ENCODE data around the gene ENTHD1.

The ENTHD1 gene

DNA sequence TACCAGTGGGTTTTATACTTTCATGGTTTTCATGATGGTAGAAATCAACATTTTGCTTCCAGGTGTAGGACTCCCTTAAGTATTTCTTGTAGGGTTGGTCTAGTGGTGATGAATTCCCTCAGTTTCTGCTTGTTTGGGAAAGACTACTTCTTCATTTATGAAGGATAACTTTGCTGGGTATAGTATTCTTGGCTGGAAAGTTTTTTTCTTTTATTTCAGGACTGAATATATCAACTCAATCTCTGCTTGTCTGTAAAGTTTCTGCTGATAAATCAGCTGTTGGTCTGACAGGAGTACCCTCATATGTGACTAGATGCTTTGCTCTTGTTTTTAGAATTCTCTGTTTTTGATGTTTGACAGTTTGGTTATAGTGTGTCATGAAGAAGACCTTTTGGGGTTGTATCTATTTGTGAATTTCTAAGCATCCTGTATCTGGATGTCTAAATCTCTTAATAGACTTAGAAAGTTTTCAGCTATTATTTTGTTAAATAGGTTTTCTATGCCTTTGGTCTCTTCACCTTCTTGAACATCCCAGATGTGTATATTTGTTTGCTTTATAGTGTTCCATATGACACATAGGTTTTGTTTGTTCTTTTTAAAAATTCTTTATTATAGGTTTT, 95.9 kb downstream of the ENTHD1 start:
- no peak for DNase-seq

DNA sequence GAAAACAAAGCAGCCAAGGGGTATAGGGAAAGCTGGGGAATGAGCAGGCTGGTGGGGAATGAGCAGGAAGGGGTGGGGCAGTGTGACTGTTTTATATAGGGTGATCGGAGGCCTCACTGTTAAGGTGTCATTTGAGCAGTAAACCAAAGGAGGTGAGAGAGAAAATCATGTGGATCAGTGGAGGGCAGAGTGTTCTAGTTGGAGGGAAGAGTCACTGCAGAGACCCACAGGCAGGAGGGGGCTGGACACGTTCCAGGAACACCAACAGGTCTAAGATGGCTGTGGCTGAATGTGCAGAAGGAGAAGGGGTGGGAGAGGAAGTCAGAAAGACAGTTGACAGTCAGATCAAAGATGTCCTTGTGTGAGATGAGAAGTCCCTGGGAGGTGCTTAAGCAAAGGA, 103.8 kb downstream of the ENTHD1 start:
- DNase-seq, result no peak

DNA sequence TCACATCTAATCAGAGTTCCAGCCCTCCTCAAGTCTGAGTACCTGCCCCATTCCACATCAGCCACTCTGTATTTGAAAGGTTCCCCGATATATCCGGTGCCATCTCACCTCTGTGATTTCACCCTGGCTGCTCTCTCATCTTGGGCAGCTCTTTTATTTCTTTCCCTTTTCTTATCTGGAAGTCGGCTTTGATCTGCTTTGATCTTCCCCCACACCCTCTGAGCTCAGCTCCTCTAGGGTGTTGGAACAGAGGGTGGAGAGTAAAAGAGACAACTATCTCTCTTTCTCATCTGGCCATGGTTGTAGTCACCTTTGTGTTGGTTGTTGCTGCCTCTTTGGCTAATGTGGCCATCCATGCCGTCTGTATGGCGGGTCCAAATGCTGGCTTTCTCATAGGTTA, 108.3 kb downstream of the ENTHD1 start:
- no peak for DNase-seq

DNA sequence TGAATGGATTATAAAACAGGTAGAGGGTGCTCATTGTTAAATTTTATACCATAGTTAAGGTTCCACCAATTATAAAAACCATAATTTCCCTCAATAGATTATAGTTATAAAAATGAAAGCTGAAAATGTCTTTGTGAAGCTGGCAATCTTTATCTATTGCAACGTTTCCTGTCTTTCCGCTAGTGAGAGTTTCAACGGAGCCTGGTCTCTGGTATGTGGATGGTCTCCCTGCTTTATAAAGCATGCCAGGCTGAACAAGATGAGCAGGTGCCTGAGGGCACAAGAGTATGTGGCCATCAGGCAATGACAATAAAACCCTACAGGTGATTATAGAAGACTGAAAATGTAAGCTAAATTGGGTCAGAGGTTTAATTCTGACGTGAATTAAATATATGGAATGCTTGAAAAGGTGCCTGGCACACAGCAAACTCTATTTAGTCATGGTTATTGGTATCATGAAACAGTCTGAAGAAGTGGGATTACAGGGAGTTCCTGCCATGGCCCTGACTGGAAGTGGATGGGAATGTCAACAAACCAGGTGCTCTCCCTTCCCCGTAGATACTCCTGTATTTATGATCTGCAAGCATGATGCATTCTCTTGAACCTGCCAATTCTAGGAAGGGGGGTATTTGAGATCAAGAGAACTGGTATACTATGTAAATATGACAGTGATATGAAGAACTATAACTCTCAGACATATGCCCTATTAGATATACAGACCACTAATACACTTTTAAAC, 115.7 kb downstream of the ENTHD1 start:
- DNase-seq, result no peak

DNA sequence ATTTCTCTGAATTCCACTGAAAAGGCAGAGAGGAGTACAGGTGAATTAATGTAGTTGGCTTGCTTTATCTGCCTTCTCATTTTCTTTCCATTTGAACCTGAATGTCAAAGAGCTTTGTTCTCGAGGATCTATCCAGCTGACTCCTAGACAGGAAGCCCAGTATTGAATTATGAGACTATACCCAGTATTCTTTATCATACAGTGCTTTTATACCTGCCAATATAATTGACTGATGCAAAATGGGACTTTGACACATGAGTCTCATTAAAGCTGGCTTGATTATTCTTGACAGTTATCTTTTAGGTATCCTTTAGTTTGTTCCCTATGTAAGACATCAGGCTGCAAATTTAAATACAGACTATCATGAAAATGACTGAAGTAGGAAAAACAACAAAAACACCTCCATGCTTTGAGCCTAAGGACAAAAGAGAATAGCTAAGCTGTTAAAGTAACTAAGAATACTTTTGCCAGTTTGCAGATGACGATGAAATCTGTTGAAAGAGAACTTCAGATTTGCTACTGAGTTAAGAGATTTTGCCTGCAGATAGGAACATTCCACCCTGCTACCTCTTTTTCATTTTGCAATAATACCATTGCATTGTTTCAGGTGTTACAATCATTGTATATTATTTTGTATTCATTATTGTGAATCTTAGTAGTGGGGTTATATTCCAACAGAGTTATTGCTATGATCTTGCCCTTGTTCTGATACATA, 117.1 kb downstream of the ENTHD1 start:
- DNase-seq, result no peak

DNA sequence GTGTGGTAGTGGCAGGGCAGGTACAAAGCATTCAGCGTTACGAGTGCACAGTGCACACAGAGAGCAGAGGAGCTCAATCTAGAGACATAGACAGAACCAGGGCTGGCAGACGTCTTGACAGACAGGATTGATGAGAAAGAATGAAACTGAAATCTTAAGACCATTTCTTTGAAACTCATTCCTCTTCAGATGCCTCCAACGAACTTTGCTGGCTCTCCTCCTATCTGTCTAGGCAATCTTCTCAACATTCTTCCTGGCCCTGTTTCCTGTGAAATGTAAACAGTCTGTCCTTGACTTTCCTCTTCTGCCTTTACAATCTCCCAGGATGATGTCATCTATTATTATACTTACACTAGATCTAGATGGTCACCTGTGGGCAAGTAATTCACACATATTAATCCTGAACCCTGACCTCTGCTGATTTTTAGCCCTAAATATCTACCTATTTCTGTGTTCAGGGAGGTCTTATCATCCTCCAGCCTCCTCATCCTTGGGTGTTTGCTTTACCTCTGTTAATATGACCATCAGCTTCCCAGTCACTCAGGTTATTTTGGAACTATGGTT, 119.5 kb downstream of the ENTHD1 start:
- no peak for DNase-seq

DNA sequence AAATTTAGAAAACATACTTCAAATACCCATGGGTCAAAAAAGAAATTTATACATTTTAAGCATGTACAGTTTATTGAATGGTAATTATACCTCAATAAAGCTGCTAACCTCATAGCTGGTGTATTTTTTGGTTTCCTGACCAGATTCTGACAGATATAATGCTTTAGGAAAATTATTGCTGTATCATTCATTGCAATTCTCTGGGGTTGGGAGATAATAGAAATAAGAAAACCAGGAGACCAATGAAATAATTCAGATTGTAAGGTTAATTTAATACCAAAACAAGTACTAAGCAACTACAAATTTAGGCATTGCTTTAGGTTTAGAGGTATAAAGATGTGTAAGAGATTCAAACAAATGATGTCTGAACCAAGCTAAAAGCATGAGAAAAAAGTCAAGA, 120.1 kb downstream of the ENTHD1 start:
- no peak for DNase-seq

DNA sequence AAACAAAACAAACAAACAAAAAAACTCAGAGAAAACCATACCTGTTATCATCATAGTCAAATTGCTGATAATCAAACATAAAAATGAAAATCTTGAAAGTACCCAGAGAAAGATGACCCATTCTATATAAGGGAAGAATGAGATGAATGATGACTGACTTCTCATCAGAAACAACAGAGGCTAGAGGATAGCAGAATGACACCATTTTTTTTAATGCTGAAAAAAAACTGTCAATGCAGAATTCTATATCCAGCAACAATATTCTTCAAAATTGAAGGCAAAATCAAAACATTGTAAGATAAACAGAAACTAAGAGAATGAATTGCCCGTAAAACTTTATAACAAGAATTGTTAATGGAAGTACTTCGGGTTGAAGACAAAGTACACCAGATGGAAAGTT, 122.1 kb downstream of the ENTHD1 start:
- no peak for DNase-seq

DNA sequence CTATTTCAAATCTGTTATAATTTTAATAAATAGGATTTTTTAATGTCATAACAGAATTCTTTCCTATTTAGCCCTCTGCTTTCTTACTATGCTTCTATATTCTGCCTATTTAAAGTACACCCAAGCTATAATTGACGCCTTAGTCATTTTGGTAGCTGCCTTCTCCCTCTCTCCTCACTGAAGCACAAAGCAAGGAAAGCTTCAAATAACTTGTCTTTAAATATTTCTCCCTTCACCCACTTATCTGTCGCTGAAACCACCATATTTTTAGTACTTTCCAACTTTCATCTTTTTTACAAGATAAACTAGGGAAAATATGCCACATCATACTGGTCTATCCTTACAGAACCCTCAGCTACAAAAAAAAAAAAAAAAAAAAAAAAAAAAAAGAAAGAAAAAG, 127.9 kb downstream of the ENTHD1 start:
- no peak for DNase-seq

DNA sequence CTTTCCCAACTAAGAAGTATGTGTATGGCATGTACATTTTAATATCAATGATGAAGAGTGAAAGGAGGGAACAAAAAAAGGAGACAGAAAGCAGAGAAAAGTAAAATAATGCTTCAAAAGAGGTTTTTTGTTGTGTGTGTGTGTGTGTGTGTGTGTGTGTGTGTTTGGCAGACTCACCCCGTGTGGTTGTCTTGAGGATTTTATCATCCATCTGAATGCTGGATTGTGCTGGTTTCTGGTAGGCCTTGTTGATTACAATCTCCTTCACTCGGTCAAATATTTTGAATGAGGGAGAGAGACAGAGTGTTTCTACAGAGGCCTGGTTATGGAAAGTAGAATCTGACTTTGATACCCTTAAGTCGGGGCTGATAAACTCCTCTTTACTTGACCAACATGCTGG, 128.5 kb downstream of the ENTHD1 start:
- no peak for DNase-seq

DNA sequence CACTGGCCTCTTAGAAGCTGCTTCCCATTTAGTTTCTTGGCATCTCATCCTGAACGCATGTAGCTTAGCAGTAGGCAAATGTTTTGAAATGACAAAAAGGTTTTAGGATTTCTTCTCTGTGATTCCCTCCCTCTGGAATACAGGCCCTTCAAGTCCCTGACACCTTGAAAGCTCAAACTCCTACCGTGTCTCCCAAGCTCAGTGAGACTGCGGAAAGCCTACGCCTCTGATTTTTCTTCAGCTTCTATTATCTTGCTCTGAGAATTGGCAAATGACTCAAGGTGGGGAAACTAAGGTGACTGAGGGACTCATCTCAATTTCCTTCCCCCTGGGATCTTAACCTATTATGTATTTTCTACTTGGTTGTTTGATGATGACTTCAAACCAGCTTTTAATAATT, 130.3 kb downstream of the ENTHD1 start:
- no peak for DNase-seq

DNA sequence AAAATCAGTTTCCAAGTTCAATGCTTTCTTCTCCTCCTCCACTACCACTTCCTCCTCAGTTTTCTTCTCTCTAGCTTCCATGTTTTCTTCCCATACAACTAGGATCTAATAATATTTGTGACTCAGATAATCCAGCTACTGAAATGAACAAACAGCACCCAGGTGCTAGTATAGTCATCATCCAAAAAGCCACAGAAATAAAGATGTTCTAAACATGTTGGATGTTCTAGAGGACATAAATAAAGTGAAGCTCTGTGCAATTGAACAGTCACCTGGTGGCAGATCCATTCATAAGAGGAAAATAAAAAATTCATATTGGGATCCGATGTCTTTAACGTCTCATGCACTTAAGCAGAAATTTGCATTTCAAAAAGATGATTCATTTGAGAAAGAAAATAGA, 142.8 kb downstream of the ENTHD1 start:
- no peak for DNase-seq

DNA sequence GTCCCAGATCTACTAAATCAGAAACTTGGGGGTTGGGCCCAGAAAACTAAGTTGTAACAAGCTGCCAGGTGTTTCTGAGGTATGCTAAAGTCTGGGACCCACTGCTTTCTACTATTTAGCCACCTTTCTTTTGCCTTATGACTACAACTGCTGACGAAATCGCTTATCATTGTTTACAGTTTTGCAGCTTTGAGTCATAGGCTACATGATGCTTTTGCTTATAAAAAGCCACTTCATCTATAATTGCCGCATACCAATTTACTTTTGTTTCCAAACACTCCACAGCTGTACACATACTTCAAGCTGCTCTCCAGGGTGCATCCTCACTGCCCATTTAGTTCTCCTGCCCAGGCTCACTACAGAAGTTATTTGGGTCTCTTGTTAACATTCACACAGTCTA, 144.7 kb downstream of the ENTHD1 start:
- no peak for DNase-seq

DNA sequence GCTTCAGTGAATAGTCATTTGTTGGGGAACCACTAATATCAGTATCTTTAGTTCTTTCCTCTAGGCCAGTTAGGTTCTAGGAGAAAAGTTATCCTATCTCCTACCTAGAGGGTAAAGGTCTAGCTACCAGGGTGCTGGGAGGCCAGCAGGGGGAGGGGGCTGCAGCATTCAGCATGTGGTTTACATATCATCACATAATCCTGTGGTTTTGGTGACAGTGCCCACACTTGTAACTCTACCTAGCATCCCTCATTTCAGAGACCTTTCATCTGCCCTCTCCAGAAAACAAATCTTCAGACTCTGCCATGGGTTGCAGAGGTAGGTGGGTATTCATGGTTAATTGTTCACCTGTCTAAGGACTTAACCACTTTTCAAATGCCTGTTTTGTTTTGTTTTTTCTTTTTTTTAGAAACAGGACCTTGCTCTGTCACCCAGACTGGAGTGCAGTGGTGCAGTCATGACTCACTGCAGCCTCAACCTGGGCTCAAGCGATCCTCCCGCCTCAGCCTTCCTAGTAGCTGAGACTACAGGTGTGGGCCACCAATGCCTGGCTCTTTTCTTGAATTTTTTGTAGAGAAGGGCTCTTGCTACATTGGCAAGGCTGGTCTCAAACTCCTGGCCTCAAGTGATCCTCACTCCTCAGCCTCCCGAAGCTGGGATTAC, 146.8 kb downstream of the ENTHD1 start:
- no peak for DNase-seq

DNA sequence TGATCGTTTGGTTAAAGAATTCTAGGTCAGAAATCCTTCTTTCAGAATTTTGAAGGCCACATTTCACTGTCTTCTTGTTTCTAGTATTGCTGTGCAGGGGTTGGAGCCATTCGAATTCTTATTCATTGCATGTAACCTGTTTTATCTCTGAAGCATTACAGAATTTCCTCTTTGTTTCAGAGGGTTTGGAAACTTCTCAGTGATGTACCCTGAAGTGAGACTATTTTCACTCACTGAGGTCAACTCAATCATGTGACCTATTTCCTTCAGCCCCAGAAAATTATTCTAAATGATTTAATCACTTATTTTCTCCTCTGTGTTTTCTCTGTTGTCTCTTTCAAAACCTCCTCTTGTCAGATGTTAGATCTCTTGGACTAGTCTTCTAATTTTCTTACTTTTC, 147.8 kb downstream of the ENTHD1 start:
- DNase-seq, result no peak

DNA sequence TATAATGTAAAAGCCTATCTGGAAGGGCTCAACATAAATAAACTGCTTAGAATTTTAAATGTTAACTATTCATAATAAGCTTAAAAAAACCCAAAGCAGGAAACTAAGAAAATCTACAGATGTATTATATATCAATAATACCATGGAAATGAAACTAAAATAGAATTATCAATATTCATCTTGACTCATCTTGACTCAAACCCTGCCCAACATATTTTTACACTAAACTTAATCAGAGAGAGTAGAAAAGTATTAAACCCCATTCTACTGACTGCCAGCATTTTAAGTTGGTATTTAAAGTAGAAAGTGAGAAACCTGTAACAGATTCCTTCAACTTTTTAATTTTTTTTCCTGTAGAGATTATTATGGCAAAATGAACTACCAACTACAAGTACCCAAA, 149.2 kb downstream of the ENTHD1 start:
- no peak for DNase-seq

DNA sequence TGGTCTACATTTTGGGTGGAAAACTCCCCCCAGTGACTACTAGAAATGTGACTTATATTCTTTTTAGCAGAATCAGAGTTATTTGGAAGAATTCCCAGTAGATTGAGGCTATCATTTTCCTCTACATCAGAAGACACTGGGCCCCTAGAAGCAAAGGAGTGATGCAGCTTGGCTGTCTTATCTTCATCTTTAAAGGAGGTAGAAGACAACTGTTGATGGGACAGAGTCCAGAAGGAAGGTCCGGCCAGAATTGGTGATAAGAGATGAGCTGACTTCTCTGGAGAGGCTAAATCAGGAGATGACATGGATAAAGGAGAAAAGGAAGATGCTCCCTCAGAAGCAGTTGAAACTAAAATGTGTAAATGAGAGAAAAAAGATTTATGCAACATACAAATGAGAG, 149.6 kb downstream of the ENTHD1 start:
- DNase-seq, result no peak

DNA sequence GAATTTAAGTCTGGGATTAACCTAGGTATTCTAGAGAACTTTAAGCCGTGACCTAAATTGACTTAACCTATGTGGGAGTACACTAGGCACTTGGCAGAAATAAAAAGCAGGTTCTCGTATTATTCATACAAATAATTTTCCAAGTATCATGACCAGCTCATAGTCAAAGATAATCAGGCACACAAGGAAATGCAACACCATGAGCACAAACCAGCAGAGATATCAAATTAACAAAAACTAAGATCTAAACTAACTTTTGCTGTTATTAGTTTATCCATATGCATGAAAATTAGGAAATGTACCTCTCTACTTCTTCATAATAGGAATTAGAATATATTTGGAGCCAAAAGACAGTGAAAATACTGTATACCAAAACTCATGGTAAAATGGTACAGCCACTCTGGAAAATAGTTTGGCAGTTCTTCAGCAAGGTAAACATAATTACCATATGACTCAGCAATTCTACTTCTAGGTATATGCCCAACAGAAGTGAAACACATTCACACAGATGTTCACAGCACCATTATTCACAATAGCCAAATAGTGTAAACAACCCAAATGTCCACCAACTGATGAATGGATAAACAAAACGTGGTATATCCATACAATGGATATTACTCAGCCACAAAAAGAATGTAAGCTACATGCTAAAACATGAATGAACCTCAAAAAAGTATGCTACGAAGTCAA, 154.1 kb downstream of the ENTHD1 start:
- no peak for DNase-seq

DNA sequence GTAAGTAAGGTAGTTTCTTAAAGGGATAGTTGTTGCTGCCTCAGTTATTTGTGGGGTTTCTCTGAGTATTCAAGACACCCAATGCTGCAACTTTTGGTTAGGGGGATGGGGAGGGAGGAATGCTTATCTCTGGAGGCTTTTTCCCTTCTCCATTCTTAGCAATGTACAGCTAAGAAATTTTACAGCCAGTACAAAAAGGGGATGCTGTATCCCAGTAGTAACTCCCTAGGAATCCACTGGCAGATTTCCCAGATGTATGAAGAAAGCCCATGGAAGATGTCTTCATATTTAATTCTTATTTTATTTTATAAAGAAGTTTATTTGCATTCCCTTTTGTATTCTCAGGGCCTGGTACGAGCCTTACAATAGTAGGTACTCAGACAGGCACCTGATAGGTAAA, 154.8 kb downstream of the ENTHD1 start:
- DNase-seq, result no peak

DNA sequence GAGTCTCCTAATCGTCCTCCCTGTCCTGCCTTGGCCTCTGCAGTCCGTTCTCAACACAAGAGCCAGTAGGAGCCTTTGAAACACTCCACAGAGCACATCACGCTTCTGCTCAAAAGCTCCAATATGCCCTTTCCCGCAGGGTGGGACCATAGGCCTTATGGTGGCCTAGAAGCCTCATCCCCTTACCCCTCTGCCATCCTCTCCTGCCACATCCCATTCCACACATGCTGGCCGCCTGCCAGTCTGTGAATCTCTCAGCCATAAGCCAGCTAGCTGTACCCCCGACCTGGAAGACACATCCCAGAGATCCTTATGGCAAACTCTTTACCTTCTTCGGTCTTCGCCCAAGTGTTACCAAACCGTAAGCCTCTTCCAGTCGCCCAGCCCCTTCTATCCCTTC, 157.8 kb downstream of the ENTHD1 start:
- DNase-seq, result no peak

DNA sequence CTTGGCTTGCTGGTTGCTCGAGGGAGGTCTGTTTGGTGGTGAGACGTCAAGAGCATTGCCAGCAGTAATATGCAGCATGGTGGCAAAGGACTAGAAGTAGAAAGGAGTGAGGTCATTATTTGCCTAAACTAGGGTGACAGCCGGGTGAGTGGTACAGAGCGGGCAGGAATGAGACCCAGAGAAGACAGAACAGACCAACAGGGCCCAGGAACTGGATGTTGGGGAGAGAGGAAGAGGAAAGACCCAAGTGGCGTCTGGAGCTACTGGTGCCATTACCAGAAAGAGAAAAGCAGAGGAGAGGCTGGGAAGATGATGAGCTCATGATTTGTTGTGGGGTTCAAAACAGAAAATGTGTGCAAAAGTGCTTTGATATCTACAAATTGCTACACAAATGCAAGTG, 158.7 kb downstream of the ENTHD1 start:
- DNase-seq, result no peak
